Neural progenitor cell (in vitro differentiated cells): ENCODE measurements around the gene CENPVL1.
"Not testable (repeated sequence)": the region's sequence is repeated elsewhere in the genome, so short reads cannot be mapped to it uniquely, and the experiment has no call there.

Experiments used
- CTCF ChIP-seq: fragments of 200-600 bp; sonication (generic); IDR thresholded peaks from 2 replicates; pipeline ENCODE4 v1.5.1; 2017; ENCODE audit warnings: antibody characterized with exemption, mild to moderate bottlenecking
- EZH2 ChIP-seq: fragments of 200-600 bp; sonication (generic); IDR thresholded peaks from 2 replicates; pipeline ENCODE4 v1.6.1; 2017; ENCODE audit warnings: antibody characterized with exemption, mild to moderate bottlenecking, moderate library complexity
- EZH2phosphoT487 ChIP-seq: fragments of 200-600 bp; sonication (generic); IDR thresholded peaks from 2 replicates; pipeline ENCODE4 v1.6.1; 2017; ENCODE audit warnings: antibody characterized with exemption

- not testable (repeated sequence) for TF ChIP-seq CTCF, EZH2phosphoT487, EZH2
Observed at GRCh38 chrX:51682720-51683062, 27.6 kb upstream of the CENPVL1 start, which contains the start of gene CENPVL2.
